Lower leg skin (tissue), 4 donors: ENCODE measurements around the gene NOA1. TPM values are rescaled to one million over a fixed set of nuclear protein-coding genes. Genes with fewer than 3 reads are reported as not detected.

Source experiments
- DNase-seq, 2 donors: peaks; one replicate each; pipeline ENCODE4 v3.0.0-alpha.2; 2019; ENCODE audit warnings: low spot score in 2 of 2
- H3K4me3 ChIP-seq: fragments of 200-600 bp; sonication (generic); 2 replicates; pipeline ENCODE4 v1.5.1; 2017; ENCODE audit warnings: mild to moderate bottlenecking, low read depth; ENCODE audit not compliant: poor library complexity, severe bottlenecking
- CTCF ChIP-seq, 3 donors: fragments of 450-650 bp; IDR thresholded peaks; one replicate each; pipeline ENCODE4 v1.5.1; 2016; ENCODE audit warnings: antibody characterized with exemption in 3 of 3, mild to moderate bottlenecking in 3 of 3, moderate library complexity in 2 of 3
- POLR2A ChIP-seq, 2 donors: fragments of 450-650 bp; IDR thresholded peaks; one replicate each; pipeline ENCODE4 v1.6.1; 2016 to 2017; ENCODE audit warnings: antibody characterized with exemption in 2 of 2, mild to moderate bottlenecking in 1 of 2, moderate library complexity in 1 of 2
- WGBS, 2 donors: methylation state at CpG; one replicate each; pipeline ENCODE4 v1.1.5; 2018; 5-methylcytosine and 5-hydroxymethylcytosine counted together
- intact Hi-C: fragments of 100-400 bp; cut with DNase I; formaldehyde crosslinking; loops from one replicate; pipeline ENCODE4 v1.15.0; 2023; ENCODE audit warnings: low total_unique reads
- total RNA-seq, 4 donors: library from RNA; depleted of rRNA; stranded (reverse); fragments of >200 nt; gene quantifications; one replicate each; pipeline ENCODE4 v1.1.0, GENCODE V29; 2016

NOA1 gene
- total RNA-seq, 4 donors from 2014 or later, result 37.8 to 46.4 (median 42.9) TPM

GRCh38 chr4:56999751-57000150 lies 22.3 kb upstream of the NOA1 start:
- DNase-seq, result no peak
- no peak overlapping the region for H3K4me3 ChIP-seq
- intact Hi-C loops, result no loop called here
- WGBS, 2 donors, result 88 to 95% methylated on average over 1 of the region's 1 CpG
- TF ChIP-seq CTCF (IDR thresholded peaks at IDR 0.05), result no peak
- TF ChIP-seq POLR2A (IDR thresholded peaks at IDR 0.05), result no peak

- peak in 1 of 2 donors; percentile 43 for DNase-seq
- intact Hi-C loops, result no loop called here
- WGBS, 2 donors, result 39 to 46% methylated on average over 7 of the region's 7 CpGs
Measured at GRCh38 chr4:56995525-56995924, 18.1 kb upstream of the NOA1 start.

GRCh38 chr4:56990109-56990905 lies 12.9 kb upstream of the NOA1 start:
- no peak overlapping the region for H3K4me3 ChIP-seq
- intact Hi-C loops, result no loop called here
- 89 to 92% methylated on average over 6 of the region's 6 CpGs for WGBS, 2 donors
- DNase-seq, result no peak
- no peak for TF ChIP-seq POLR2A (IDR thresholded peaks at IDR 0.05)
- no peak for TF ChIP-seq CTCF (IDR thresholded peaks at IDR 0.05)

More at GRCh38 chr4:56995525-56995924, 18.1 kb upstream of the NOA1 start:
- H3K4me3 ChIP-seq, result no peak overlapping the region
- TF ChIP-seq CTCF (IDR thresholded peaks at IDR 0.05) (no peak), POLR2A (IDR thresholded peaks at IDR 0.05) (no peak)

GRCh38 chr4:56986952-56987351 lies 9.5 kb upstream of the NOA1 start:
- intact Hi-C loops, result no loop called here
- TF ChIP-seq POLR2A (IDR thresholded peaks at IDR 0.05) (no peak), CTCF (IDR thresholded peaks at IDR 0.05) (no peak)
- H3K4me3 ChIP-seq, result no peak overlapping the region
- 77 to 80% methylated on average over 3 of the region's 3 CpGs for WGBS, 2 donors
- no peak for DNase-seq

- intact Hi-C loops, result no loop called here
- WGBS, 2 donors, result 89 to 91% methylated on average over 1 of the region's 1 CpG
- TF ChIP-seq CTCF (IDR thresholded peaks at IDR 0.05) (no peak), POLR2A (IDR thresholded peaks at IDR 0.05) (no peak)
Measured at GRCh38 chr4:56986192-56986591, 8.8 kb upstream of the NOA1 start.

More at GRCh38 chr4:56986192-56986591, 8.8 kb upstream of the NOA1 start:
- no peak for DNase-seq
- H3K4me3 ChIP-seq, result no peak overlapping the region
